ENCODE data around the gene COL12A1. TPM values are rescaled to one million over a fixed set of nuclear protein-coding genes. Genes with fewer than 3 reads are reported as not detected.

The COL12A1 gene
- total RNA-seq, 2 experiments from 2014 or later: not detected

- Histone ChIP-seq H4K20me1 (ENCODE audit: insufficient read depth, low read length) (no peaks in the 10 kb centered on the region), H3K4me2 (ENCODE audit: low read length) (no peak overlapping the region), H3K4me3 (ENCODE audit: low read depth, low read length, poor library complexity, severe bottlenecking) (no peak overlapping the region), H3K9me2 (ENCODE audit: insufficient read depth, low read length) (no peaks in the 10 kb centered on the region), H3K36me3 (ENCODE audit: insufficient read depth, low read length) (no peaks in the 10 kb centered on the region), H3K4me1 (ENCODE audit: insufficient read depth, low read length, poor library complexity, severe bottlenecking) (no peaks in the 10 kb centered on the region), H3K79me2 (ENCODE audit: insufficient read depth, low read depth, low read length) (no peaks in the 10 kb centered on the region), H2AFZ (ENCODE audit: low read length) (no peak overlapping the region), H3K27ac (ENCODE audit: low read depth, low read length, poor library complexity, severe bottlenecking) (no peak overlapping the region), H3K9me3 (ENCODE audit: low read length) (no peaks in the 10 kb centered on the region)
- intact Hi-C loops (cut with micrococcal nuclease; ENCODE audit: unreplicated experiment): no loop called here
- TF ChIP-seq, protein P1, sequence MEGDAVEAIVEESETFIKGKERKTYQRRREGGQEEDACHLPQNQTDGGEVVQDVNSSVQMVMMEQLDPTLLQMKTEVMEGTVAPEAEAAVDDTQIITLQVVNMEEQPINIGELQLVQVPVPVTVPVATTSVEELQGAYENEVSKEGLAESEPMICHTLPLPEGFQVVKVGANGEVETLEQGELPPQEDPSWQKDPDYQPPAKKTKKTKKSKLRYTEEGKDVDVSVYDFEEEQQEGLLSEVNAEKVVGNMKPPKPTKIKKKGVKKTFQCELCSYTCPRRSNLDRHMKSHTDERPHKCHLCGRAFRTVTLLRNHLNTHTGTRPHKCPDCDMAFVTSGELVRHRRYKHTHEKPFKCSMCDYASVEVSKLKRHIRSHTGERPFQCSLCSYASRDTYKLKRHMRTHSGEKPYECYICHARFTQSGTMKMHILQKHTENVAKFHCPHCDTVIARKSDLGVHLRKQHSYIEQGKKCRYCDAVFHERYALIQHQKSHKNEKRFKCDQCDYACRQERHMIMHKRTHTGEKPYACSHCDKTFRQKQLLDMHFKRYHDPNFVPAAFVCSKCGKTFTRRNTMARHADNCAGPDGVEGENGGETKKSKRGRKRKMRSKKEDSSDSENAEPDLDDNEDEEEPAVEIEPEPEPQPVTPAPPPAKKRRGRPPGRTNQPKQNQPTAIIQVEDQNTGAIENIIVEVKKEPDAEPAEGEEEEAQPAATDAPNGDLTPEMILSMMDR (conservative IDR thresholded peaks at IDR 0.05; ENCODE audit: low read length): no peak
- no peak for TF ChIP-seq EZH2phosphoT487 (IDR thresholded peaks at IDR 0.05; ENCODE audit: borderline replicate concordance, low read depth, low read length)
- ChIA-PET POLR2A (no interaction called here), CTCF (ENCODE audit: unreplicated experiment) (interaction anchor here (0.5 kb wide), 1 partner anchor 644 kb away, joined by 3 read pairs; no protein-coding TSS in a partner anchor)
- DNase-seq (ENCODE audit: low spot score): no peak
- no TSS peak for BruUV-seq (replicated peaks)
Measured at GRCh38 chr6:75201021-75201420, 4.8 kb downstream of the COL12A1 start.

GRCh38 chr6:75199889-75200288, 6.0 kb downstream of the COL12A1 start:
- intact Hi-C loops (cut with micrococcal nuclease; ENCODE audit: unreplicated experiment): no loop called here
- no peak for DNase-seq (ENCODE audit: low spot score)
- Histone ChIP-seq H4K20me1 (ENCODE audit: insufficient read depth, low read length) (no peaks in the 10 kb centered on the region), H3K79me2 (ENCODE audit: insufficient read depth, low read depth, low read length) (no peaks in the 10 kb centered on the region), H3K4me3 (ENCODE audit: low read depth, low read length, poor library complexity, severe bottlenecking) (no peak overlapping the region), H3K4me1 (ENCODE audit: insufficient read depth, low read length, poor library complexity, severe bottlenecking) (no peaks in the 10 kb centered on the region), H3K4me2 (ENCODE audit: low read length) (no peak overlapping the region), H3K27ac (ENCODE audit: low read depth, low read length, poor library complexity, severe bottlenecking) (no peak overlapping the region), H3K9me3 (ENCODE audit: low read length) (no peaks in the 10 kb centered on the region), H3K9me2 (ENCODE audit: insufficient read depth, low read length) (no peaks in the 10 kb centered on the region), H3K36me3 (ENCODE audit: insufficient read depth, low read length) (no peaks in the 10 kb centered on the region), H2AFZ (ENCODE audit: low read length) (no peak overlapping the region)
- ChIA-PET CTCF (ENCODE audit: unreplicated experiment) (no interaction called here), POLR2A (interaction anchor here (0.6 kb wide), 1 partner anchor 40 kb away, joined by 3 read pairs; no protein-coding TSS in a partner anchor)
- no TSS peak for BruUV-seq (replicated peaks)
- TF ChIP-seq, protein P1 (conservative IDR thresholded peaks at IDR 0.05; ENCODE audit: low read length): no peak
- TF ChIP-seq EZH2phosphoT487 (IDR thresholded peaks at IDR 0.05; ENCODE audit: borderline replicate concordance, low read depth, low read length): no peak

DNA sequence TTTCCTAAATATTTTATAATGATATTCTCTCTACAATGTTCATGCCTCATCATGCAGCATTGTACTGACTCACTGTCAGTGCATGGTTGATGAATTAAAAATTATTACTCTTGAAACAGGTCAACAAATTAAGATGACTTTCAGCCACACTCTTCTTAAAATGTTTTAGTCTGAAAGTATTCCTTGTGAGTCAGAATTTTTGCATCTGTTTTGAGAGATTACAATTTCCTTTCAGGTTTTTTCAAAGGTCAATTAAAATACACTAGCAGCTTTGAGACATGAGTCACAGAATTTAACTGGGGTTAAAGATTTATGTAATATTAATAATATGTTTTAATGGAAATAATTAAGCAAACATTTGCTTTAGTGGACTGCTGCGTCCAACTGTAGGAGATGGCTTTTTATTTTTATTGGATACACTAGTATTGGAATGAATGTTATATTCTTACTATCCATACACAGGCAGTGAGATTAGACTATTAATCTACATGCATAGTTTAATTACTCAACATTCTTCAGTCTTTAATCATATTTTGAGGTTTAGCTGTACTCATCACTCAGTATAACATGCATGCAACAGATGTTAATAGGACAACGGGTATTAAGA, 9.7 kb downstream of the COL12A1 start:
- Histone ChIP-seq H3K9me3 (ENCODE audit: low read length) (no peaks in the 10 kb centered on the region), H3K4me3 (ENCODE audit: low read depth, low read length, poor library complexity, severe bottlenecking) (no peak overlapping the region), H3K27ac (ENCODE audit: low read depth, low read length, poor library complexity, severe bottlenecking) (no peak overlapping the region), H3K4me2 (ENCODE audit: low read length) (no peak overlapping the region), H4K20me1 (ENCODE audit: insufficient read depth, low read length) (no peaks in the 10 kb centered on the region), H3K9me2 (ENCODE audit: insufficient read depth, low read length) (no peaks in the 10 kb centered on the region), H2AFZ (ENCODE audit: low read length) (no peak overlapping the region), H3K36me3 (ENCODE audit: insufficient read depth, low read length) (no peaks in the 10 kb centered on the region), H3K79me2 (ENCODE audit: insufficient read depth, low read depth, low read length) (no peaks in the 10 kb centered on the region), H3K4me1 (ENCODE audit: insufficient read depth, low read length, poor library complexity, severe bottlenecking) (no peaks in the 10 kb centered on the region)
- ChIA-PET POLR2A (no interaction called here), CTCF (ENCODE audit: unreplicated experiment) (no interaction called here)
- no peak for TF ChIP-seq EZH2phosphoT487 (IDR thresholded peaks at IDR 0.05; ENCODE audit: borderline replicate concordance, low read depth, low read length)
- TF ChIP-seq, protein P1 (conservative IDR thresholded peaks at IDR 0.05; ENCODE audit: low read length): no peak
- DNase-seq (ENCODE audit: low spot score): no peak
- no TSS peak for BruUV-seq (replicated peaks)
- intact Hi-C loops (cut with micrococcal nuclease; ENCODE audit: unreplicated experiment): no loop called here
